Measurements from ENCODE around the gene NTM. TPM values are rescaled to one million over a fixed set of nuclear protein-coding genes. Genes with fewer than 3 reads are reported as not detected.

NTM gene
- total and polyA plus RNA-seq, 2 donors (not counting 3 experiments of a cell fraction or from before 2014, with no cell fraction given) = 1.00 to 1.1 TPM

GRCh38 chr11:131549770-131550169, 179.4 kb downstream of the NTM start:
- Histone ChIP-seq H2AFZ (ENCODE audit: low read depth, low read length) (no peak overlapping the region), H3K9me1 (replicated peaks; ENCODE audit: control insufficient read depth, extremely low read depth, insufficient read depth, low read length) (no peaks in the 10 kb centered on the region), H4K20me1 (replicated peaks; ENCODE audit: control insufficient read depth, extremely low read depth, insufficient read depth, low read length) (no peaks in the 10 kb centered on the region), H3K27me3 (ENCODE audit: control insufficient read depth in 2 of 2, insufficient read depth in 2 of 2, low read length in 2 of 2) (no peaks in the 10 kb centered on the region), H3K4me2 (ENCODE audit: insufficient read depth, low read length) (no peak overlapping the region), H3K9ac (replicated peaks; ENCODE audit: extremely low read depth, insufficient read depth, low read length) (no peak overlapping the region), H3K36me3 (ENCODE audit: control insufficient read depth in 2 of 2, extremely low read depth in 1 of 2, insufficient read depth in 2 of 2, low read length in 2 of 2) (no peaks in the 10 kb centered on the region), H3K9me3 (replicated peaks; ENCODE audit: control insufficient read depth, insufficient read depth, low read length) (no peaks in the 10 kb centered on the region), H3K79me2 (ENCODE audit: control insufficient read depth, insufficient read depth, low read length) (no peaks in the 10 kb centered on the region), H3K4me3 (replicated peaks in 1 of 3; ENCODE audit: insufficient read depth in 1 of 3, low read depth in 1 of 3, low read length in 3 of 3) (no peak overlapping the region), H3K4me1 (ENCODE audit: control insufficient read depth, extremely low read depth, insufficient read depth, low read length) (no peaks in the 10 kb centered on the region), H3K27ac (ENCODE audit: insufficient read depth, low read depth, low read length) (no peak overlapping the region)
- dilution Hi-C loops (cut with MboI; ENCODE audit: extremely low pct_ligation_motif_present, low sequenced_read_pairs) (no loop called here), intact Hi-C loops (cut with micrococcal nuclease) (no loop called here)
- FAIRE-seq = no peak
- ChIA-PET POLR2A (no interaction called here), CTCF (interaction anchor here (1.8 kb wide), 1 partner anchor 9 kb away, joined by 4 read pairs; no protein-coding TSS in a partner anchor)
- no TSS peak for BruUV-seq (replicated peaks)
- TF ChIP-seq MYC (IDR thresholded peaks at IDR 0.05; ENCODE audit: low read depth, low read length) (no peak), POLR2A (IDR thresholded peaks at IDR 0.05; ENCODE audit: low read depth, low read length) (no peak)
- no peak for DNase-seq (ENCODE audit: low read depth, low spot score)

- Histone ChIP-seq H3K36me3 (ENCODE audit: control insufficient read depth in 2 of 2, extremely low read depth in 1 of 2, insufficient read depth in 2 of 2, low read length in 2 of 2) (no peaks in the 10 kb centered on the region), H3K27ac (ENCODE audit: insufficient read depth, low read depth, low read length) (no peak overlapping the region), H2AFZ (ENCODE audit: low read depth, low read length) (no peak overlapping the region), H3K9me3 (replicated peaks; ENCODE audit: control insufficient read depth, insufficient read depth, low read length) (no peaks in the 10 kb centered on the region), H3K27me3 (ENCODE audit: control insufficient read depth in 2 of 2, insufficient read depth in 2 of 2, low read length in 2 of 2) (no peaks in the 10 kb centered on the region), H3K4me2 (ENCODE audit: insufficient read depth, low read length) (no peak overlapping the region), H3K9ac (replicated peaks; ENCODE audit: extremely low read depth, insufficient read depth, low read length) (no peak overlapping the region), H3K4me1 (ENCODE audit: control insufficient read depth, extremely low read depth, insufficient read depth, low read length) (no peaks in the 10 kb centered on the region), H3K9me1 (replicated peaks; ENCODE audit: control insufficient read depth, extremely low read depth, insufficient read depth, low read length) (no peaks in the 10 kb centered on the region), H4K20me1 (replicated peaks; ENCODE audit: control insufficient read depth, extremely low read depth, insufficient read depth, low read length) (no peaks in the 10 kb centered on the region), H3K79me2 (ENCODE audit: control insufficient read depth, insufficient read depth, low read length) (no peaks in the 10 kb centered on the region), H3K4me3 (replicated peaks in 1 of 3; ENCODE audit: insufficient read depth in 1 of 3, low read depth in 1 of 3, low read length in 3 of 3) (no peak overlapping the region)
- POLR2A ChIA-PET = no interaction called here
- CTCF ChIA-PET = no interaction called here
- BruUV-seq (replicated peaks) = no TSS peak
- FAIRE-seq = no peak
- no peak for DNase-seq (ENCODE audit: low read depth, low spot score)
- TF ChIP-seq JUN (IDR thresholded peaks at IDR 0.05; ENCODE audit: borderline replicate concordance, insufficient read depth, insufficient read length, low read depth) (no peak), POLR2AphosphoS5 (IDR thresholded peaks at IDR 0.05; ENCODE audit: insufficient read depth, low read depth, low read length) (no peak), FOS (IDR thresholded peaks at IDR 0.05; ENCODE audit: borderline replicate concordance, insufficient read depth, low read length) (no peak), POLR2A (IDR thresholded peaks at IDR 0.05; ENCODE audit: low read depth, low read length) (no peak), GATA2 (IDR thresholded peaks at IDR 0.05; ENCODE audit: insufficient read depth, insufficient read length, low read depth, low read length) (no peak), MYC (IDR thresholded peaks at IDR 0.05; ENCODE audit: low read depth, low read length) (no peak), CTCF (IDR thresholded peaks at IDR 0.05; ENCODE audit: extremely low read depth in 1 of 2, insufficient read depth in 1 of 2, low read depth in 1 of 2, low read length in 2 of 2) (no peak), MAX (IDR thresholded peaks at IDR 0.05; ENCODE audit: insufficient read depth, insufficient read length) (no peak), EZH2 (IDR thresholded peaks at IDR 0.05; ENCODE audit: borderline replicate concordance, low read depth, low read length, severe bottlenecking) (no peak)
- intact Hi-C loops (cut with micrococcal nuclease) = no loop called here
- dilution Hi-C loops (cut with MboI; ENCODE audit: extremely low pct_ligation_motif_present, low sequenced_read_pairs) = no loop called here
Measured at GRCh38 chr11:131560287-131560686, 189.9 kb downstream of the NTM start.

All from endothelial cell of umbilical vein (primary cell).